ENCODE results near the gene NSD2. TPM values are rescaled to one million over a fixed set of nuclear protein-coding genes. Genes with fewer than 3 reads are reported as not detected.
A peak's percentile ranks its signal among the peaks of the same experiment; 100 is the strongest.

NSD2 gene
- total RNA-seq, 1 donor = 84.7 TPM

DNA sequence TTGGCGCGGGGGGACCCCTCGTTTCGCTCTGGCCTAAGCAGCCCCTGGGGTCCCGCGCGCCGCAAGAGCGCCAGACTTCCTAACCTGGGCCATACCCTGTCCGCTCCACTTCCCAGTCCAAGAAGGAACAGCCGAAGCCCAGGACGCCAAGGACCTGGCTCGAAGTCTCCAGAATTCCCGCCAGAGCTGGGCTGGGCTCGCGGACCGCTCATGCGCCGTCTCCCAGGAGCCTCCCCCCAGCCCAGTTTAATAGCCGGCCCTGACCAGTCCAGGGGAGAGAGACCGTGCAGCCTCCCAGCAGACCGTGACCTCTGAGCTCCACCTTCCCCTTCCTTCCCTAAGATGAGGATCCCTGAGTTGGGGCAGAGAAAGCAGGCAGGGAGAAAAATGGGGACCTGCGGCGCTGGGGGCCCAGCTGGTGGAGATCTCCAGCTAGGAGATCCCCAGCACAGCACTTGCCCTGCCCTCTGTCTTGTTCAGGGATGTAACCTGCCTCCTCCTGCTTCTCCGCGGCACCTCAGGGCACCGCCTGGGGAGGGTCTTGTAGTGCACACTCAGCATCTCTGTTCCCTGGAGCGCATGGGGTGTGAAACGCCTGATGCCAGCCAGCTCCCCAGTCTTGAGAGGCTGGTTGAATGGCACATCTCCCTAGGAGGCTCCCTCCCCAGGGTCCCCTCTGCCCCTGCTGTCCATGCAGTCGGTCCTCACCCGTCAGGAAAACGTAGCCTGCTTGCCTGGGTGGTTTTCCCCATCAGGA, 14.1 kb upstream of the NSD2 start:
- TF ChIP-seq CTCF (IDR thresholded peaks at IDR 0.05; ENCODE audit: insufficient read depth, low read length) = no peak
- peak; percentile 27 for DNase-seq (ENCODE audit: low read depth)

GRCh38 chr4:1857931-1858330, 13.3 kb upstream of the NSD2 start:
- DNase-seq (ENCODE audit: low read depth) = no peak
- TF ChIP-seq CTCF (IDR thresholded peaks at IDR 0.05; ENCODE audit: insufficient read depth, low read length) = no peak
- H3K4me3 ChIP-seq (ENCODE audit: low read depth, low read length) = no peak overlapping the region

More for the DNA sequence above, 14.1 kb upstream of the NSD2 start:
- H3K4me3 ChIP-seq (ENCODE audit: low read depth, low read length) = peak overlapping the region; percentile 92

GRCh38 chr4:1859389-1859753, 11.8 kb upstream of the NSD2 start:
- H3K4me3 ChIP-seq (ENCODE audit: low read depth, low read length) = no peak overlapping the region
- no peak for TF ChIP-seq CTCF (IDR thresholded peaks at IDR 0.05; ENCODE audit: insufficient read depth, low read length)

DNA sequence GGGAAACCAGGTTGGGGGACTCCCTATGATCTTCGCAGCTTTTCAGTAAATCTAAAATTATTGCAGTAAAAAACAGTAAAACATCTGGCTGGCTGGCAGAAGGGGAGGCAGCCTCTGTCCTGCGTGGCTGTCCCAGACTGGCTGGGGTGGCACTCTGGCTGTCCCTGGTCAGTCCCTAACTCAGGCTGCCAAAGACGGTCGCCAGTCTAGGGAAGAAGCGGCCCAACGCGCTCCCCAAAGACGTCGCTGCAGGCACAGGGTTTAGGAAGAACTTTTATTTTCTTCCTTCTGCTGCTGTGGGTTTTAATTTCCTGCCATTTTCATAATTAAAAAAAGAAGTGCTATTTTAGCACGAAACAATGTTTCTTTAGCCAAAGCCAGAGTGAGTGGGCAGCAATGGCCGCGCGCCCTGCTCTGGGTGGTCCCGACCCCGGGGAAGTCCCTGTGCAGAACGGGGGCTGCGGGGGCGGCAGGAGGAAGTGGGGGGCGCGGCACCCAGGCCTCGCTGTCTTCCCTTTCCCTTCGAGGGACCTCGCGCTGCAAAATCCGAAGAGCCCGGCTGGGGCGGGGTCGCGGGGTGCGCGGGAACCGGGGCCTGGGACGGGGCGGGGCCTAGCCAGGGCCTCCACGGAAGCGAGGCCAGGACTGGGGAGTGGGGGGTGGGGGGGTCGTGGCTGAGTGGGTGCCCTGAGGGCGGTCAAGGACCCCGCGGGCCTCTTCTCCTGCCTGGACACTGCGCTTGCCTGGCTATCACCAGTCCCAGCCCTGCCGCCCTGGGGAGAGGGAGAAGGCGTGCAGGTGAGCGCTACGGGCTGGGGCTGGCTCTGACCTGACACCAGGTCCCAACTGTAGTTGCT, 8.9 kb upstream of the NSD2 start:
- no peak overlapping the region for H3K4me3 ChIP-seq (ENCODE audit: low read depth, low read length)
- TF ChIP-seq CTCF (IDR thresholded peaks at IDR 0.05; ENCODE audit: insufficient read depth, low read length) = no peak
- DNase-seq (ENCODE audit: low read depth) = no peak

More at GRCh38 chr4:1859389-1859753, 11.8 kb upstream of the NSD2 start:
- no peak for DNase-seq (ENCODE audit: low read depth)

DNA sequence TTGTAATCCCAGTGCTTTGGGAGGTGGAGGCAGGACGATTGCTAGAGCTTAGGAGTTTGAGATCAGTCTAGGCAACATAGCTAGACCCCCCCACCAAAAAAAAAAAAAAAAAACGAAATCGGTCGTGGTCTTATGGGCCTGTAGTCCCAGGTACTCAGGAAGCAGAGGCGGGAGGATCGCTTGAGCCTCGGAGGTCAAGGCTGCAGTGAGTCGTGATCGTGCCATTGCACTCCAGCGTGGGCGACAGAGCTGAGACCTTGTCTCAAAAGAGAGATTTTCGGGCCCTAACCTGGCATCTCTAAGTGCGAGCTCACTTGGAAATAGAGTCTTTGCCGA, 8.3 kb upstream of the NSD2 start:
- no peak overlapping the region for H3K4me3 ChIP-seq (ENCODE audit: low read depth, low read length)
- no peak for DNase-seq (ENCODE audit: low read depth)
- no peak for TF ChIP-seq CTCF (IDR thresholded peaks at IDR 0.05; ENCODE audit: insufficient read depth, low read length)

- no peak overlapping the region for H3K4me3 ChIP-seq (ENCODE audit: low read depth, low read length)
- DNase-seq (ENCODE audit: low read depth) = no peak
- no peak for TF ChIP-seq CTCF (IDR thresholded peaks at IDR 0.05; ENCODE audit: insufficient read depth, low read length)
These were observed 7.7 kb upstream of the NSD2 start for GRCh38 chr4:1863297-1864033.

All from fibroblast of the aortic adventitia (primary cell).